Measurements from ENCODE around the gene NF1.

- TF ChIP-seq, protein P1, sequence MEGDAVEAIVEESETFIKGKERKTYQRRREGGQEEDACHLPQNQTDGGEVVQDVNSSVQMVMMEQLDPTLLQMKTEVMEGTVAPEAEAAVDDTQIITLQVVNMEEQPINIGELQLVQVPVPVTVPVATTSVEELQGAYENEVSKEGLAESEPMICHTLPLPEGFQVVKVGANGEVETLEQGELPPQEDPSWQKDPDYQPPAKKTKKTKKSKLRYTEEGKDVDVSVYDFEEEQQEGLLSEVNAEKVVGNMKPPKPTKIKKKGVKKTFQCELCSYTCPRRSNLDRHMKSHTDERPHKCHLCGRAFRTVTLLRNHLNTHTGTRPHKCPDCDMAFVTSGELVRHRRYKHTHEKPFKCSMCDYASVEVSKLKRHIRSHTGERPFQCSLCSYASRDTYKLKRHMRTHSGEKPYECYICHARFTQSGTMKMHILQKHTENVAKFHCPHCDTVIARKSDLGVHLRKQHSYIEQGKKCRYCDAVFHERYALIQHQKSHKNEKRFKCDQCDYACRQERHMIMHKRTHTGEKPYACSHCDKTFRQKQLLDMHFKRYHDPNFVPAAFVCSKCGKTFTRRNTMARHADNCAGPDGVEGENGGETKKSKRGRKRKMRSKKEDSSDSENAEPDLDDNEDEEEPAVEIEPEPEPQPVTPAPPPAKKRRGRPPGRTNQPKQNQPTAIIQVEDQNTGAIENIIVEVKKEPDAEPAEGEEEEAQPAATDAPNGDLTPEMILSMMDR (IDR thresholded peaks at IDR 0.05) = no peak
- TF ChIP-seq POLR2AphosphoS5 (IDR thresholded peaks at IDR 0.05; ENCODE audit: insufficient read depth in 1 of 2, low read depth in 1 of 2) (no peak), POLR2A (IDR thresholded peaks at IDR 0.05) (no peak)
These were observed 46.0 kb upstream of the NF1 start for GRCh38 chr17:31048780-31049179.
